Measurements from ENCODE around the gene ZCWPW2.

Gene ZCWPW2

DNA sequence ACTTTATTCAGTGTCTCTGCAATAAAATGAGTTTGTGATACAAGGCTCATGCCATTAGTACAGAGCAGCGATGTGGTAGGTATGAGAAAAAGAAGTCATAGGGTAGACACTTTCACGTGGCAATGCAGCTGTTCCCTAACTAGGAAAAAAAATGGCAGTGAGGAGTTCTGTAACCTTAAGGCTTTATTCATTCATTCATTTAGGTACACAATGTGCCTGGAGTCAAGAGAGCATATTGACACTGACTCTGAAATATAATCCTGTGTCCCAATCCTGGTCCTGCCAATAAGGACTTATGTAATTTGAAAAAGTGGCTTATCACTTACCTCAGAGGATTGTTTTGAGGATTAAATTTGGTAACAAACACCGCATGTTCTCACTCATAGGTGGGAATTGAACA, 173.1 kb downstream of the ZCWPW2 start:
- Histone ChIP-seq H3K14ac (ENCODE audit: low read length) (no peak overlapping the region), H3K27ac (ENCODE audit: low read depth, low read length) (no peak overlapping the region), H2BK120ac (ENCODE audit: insufficient read depth, low read length, poor library complexity) (no peak overlapping the region), H3K4me3 (ENCODE audit: low read depth, low read length) (no peak overlapping the region), H2AK5ac (ENCODE audit: low read length) (no peak overlapping the region), H3K9ac (ENCODE audit: low read length) (no peak overlapping the region), H4K8ac (ENCODE audit: low read depth, low read length) (no peak overlapping the region), H3K27me3 (ENCODE audit: insufficient read depth, low read length) (no peaks in the 10 kb centered on the region), H3K4ac (ENCODE audit: low read depth, low read length) (no peak overlapping the region), H3K79me1 (ENCODE audit: low read length) (no peaks in the 10 kb centered on the region), H2BK12ac (ENCODE audit: low read length) (no peak overlapping the region), H3K9me3 (ENCODE audit: insufficient read depth, low read depth, low read length) (no peaks in the 10 kb centered on the region), H3K23ac (ENCODE audit: low read length) (no peak overlapping the region), H4K91ac (ENCODE audit: low read depth, low read length) (no peak overlapping the region), H3K4me1 (ENCODE audit: control insufficient read depth in 1 of 2, insufficient read depth in 2 of 2, low read length in 2 of 2) (no peaks in the 10 kb centered on the region), H3K36me3 (ENCODE audit: control insufficient read depth in 1 of 2, insufficient read depth in 2 of 2, low read length in 2 of 2) (no peaks in the 10 kb centered on the region), H3K4me2 (ENCODE audit: low read length) (no peak overlapping the region), H3K79me2 (ENCODE audit: control insufficient read depth, insufficient read depth, low read length, poor library complexity) (no peaks in the 10 kb centered on the region), H2AFZ (ENCODE audit: insufficient read depth, low read length, poor library complexity) (no peak overlapping the region), H3K18ac (ENCODE audit: low read length) (no peak overlapping the region), H4K12ac (ENCODE audit: low read depth, low read length) (no peak overlapping the region), H2BK5ac (ENCODE audit: low read depth, low read length, poor library complexity) (no peak overlapping the region)
- whole genome bisulfite sequencing (ENCODE audit: extremely low coverage, insufficient coverage, insufficient read length) = no CpG with 5 or more reads among the region's 3 CpGs
- DNase-seq = no peak

DNA sequence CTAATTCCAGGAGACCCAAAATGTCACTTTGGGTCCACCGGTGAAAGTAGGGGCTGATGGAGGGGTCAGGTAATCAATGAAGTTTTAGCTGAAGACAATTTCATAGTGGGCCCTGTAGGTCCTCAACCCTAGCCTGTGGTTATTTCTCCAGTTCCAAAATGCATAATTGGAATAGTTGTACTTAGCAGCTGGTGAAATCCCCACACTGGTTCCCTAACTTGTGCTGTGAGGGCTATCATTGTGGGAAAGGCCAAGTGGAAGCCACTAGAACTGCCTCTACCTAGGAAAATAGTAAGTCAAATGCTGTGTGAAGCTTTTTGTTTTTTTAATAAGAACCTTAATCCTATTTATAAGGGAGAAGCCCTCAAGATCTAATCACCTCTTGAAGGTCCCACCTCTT, 193.8 kb downstream of the ZCWPW2 start:
- Histone ChIP-seq H4K91ac (ENCODE audit: low read depth, low read length) (no peak overlapping the region), H3K4me3 (ENCODE audit: low read depth, low read length) (no peak overlapping the region), H4K12ac (ENCODE audit: low read depth, low read length) (no peak overlapping the region), H3K27me3 (ENCODE audit: insufficient read depth, low read length) (no peaks in the 10 kb centered on the region), H3K27ac (ENCODE audit: low read depth, low read length) (no peak overlapping the region), H3K36me3 (ENCODE audit: control insufficient read depth in 1 of 2, insufficient read depth in 2 of 2, low read length in 2 of 2) (no peaks in the 10 kb centered on the region), H3K14ac (ENCODE audit: low read length) (no peak overlapping the region), H3K79me1 (ENCODE audit: low read length) (no peaks in the 10 kb centered on the region), H3K9ac (ENCODE audit: low read length) (no peak overlapping the region), H3K18ac (ENCODE audit: low read length) (no peak overlapping the region), H3K79me2 (ENCODE audit: control insufficient read depth, insufficient read depth, low read length, poor library complexity) (no peaks in the 10 kb centered on the region), H4K8ac (ENCODE audit: low read depth, low read length) (no peak overlapping the region), H3K9me3 (ENCODE audit: insufficient read depth, low read depth, low read length) (no peaks in the 10 kb centered on the region), H2BK120ac (ENCODE audit: insufficient read depth, low read length, poor library complexity) (no peak overlapping the region), H2AK5ac (ENCODE audit: low read length) (no peak overlapping the region), H2BK5ac (ENCODE audit: low read depth, low read length, poor library complexity) (no peak overlapping the region), H2AFZ (ENCODE audit: insufficient read depth, low read length, poor library complexity) (no peak overlapping the region), H3K4me1 (ENCODE audit: control insufficient read depth in 1 of 2, insufficient read depth in 2 of 2, low read length in 2 of 2) (no peaks in the 10 kb centered on the region), H3K4me2 (ENCODE audit: low read length) (no peak overlapping the region), H2BK12ac (ENCODE audit: low read length) (no peak overlapping the region), H3K23ac (ENCODE audit: low read length) (no peak overlapping the region), H3K4ac (ENCODE audit: low read depth, low read length) (no peak overlapping the region)
- no peak for DNase-seq
- WGBS (ENCODE audit: extremely low coverage, insufficient coverage, insufficient read length) = no CpG with 5 or more reads among the region's 1 CpG

DNA sequence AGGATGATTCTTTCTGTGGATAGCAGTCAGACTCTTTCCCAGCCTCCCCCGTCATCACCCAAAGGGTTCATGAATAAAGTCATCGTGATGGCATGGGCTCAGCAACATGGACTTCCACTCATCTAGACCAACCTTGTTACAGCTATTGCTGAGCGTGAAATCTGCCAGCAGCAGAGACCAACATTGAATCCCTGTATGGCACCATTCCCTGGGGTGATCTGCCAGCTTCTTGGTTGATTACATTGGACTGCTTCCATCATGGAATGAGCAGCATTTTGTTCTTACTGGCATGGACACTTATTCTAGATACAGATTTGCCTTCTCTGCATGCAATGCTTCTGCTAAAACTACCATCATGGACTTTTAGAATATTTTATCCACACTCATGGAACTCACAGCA, 195.7 kb downstream of the ZCWPW2 start:
- no peak overlapping the region for H4K8ac ChIP-seq (ENCODE audit: low read depth, low read length)
- H3K4me2 ChIP-seq (ENCODE audit: low read length) = no peak overlapping the region
- WGBS (ENCODE audit: extremely low coverage, insufficient coverage, insufficient read length) = no CpG with 5 or more reads among the region's 3 CpGs
- H3K79me1 ChIP-seq (ENCODE audit: low read length) = no peaks in the 10 kb centered on the region
- H4K12ac ChIP-seq (ENCODE audit: low read depth, low read length) = no peak overlapping the region
- H3K18ac ChIP-seq (ENCODE audit: low read length) = no peak overlapping the region
- no peak overlapping the region for H3K27ac ChIP-seq (ENCODE audit: low read depth, low read length)
- no peak overlapping the region for H3K9ac ChIP-seq (ENCODE audit: low read length)
- no peak overlapping the region for H3K23ac ChIP-seq (ENCODE audit: low read length)
- no peaks in the 10 kb centered on the region for H3K79me2 ChIP-seq (ENCODE audit: control insufficient read depth, insufficient read depth, low read length, poor library complexity)
- H3K4ac ChIP-seq (ENCODE audit: low read depth, low read length) = no peak overlapping the region
- no peak overlapping the region for H2AK5ac ChIP-seq (ENCODE audit: low read length)
- no peak overlapping the region for H2BK5ac ChIP-seq (ENCODE audit: low read depth, low read length, poor library complexity)
- H2AFZ ChIP-seq (ENCODE audit: insufficient read depth, low read length, poor library complexity) = no peak overlapping the region
- no peak for DNase-seq
- H3K9me3 ChIP-seq (ENCODE audit: insufficient read depth, low read depth, low read length) = no peaks in the 10 kb centered on the region
- H4K91ac ChIP-seq (ENCODE audit: low read depth, low read length) = no peak overlapping the region
- no peaks in the 10 kb centered on the region for H3K36me3 ChIP-seq (ENCODE audit: control insufficient read depth in 1 of 2, insufficient read depth in 2 of 2, low read length in 2 of 2)
- H3K27me3 ChIP-seq (ENCODE audit: insufficient read depth, low read length) = no peaks in the 10 kb centered on the region
- H2BK12ac ChIP-seq (ENCODE audit: low read length) = no peak overlapping the region
- H3K4me1 ChIP-seq (ENCODE audit: control insufficient read depth in 1 of 2, insufficient read depth in 2 of 2, low read length in 2 of 2) = no peaks in the 10 kb centered on the region
- H3K14ac ChIP-seq (ENCODE audit: low read length) = no peak overlapping the region
- H3K4me3 ChIP-seq (ENCODE audit: low read depth, low read length) = no peak overlapping the region
- no peak overlapping the region for H2BK120ac ChIP-seq (ENCODE audit: insufficient read depth, low read length, poor library complexity)

DNA sequence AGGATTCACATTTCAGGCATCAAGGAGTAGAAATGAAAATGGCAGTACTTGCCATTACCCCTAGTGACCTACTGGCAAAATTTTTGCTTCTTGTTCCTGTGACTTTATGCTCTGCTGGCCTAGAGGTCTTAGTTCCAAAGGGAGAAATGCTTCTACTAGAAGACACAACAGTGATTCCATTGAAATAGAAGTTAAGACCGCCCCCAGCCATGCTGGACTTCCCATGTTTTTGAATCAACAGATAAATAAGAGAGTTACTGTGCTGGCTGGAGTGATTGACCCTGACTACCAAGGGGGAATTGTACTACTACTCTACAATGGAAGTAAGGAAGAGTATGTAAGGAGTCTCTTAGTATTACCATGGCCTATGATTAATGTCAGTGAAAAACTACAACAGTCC, 196.3 kb downstream of the ZCWPW2 start:
- no peaks in the 10 kb centered on the region for H3K79me2 ChIP-seq (ENCODE audit: control insufficient read depth, insufficient read depth, low read length, poor library complexity)
- no peak overlapping the region for H4K91ac ChIP-seq (ENCODE audit: low read depth, low read length)
- WGBS (ENCODE audit: extremely low coverage, insufficient coverage, insufficient read length) = no CpG with 5 or more reads among the region's 1 CpG
- no peak for DNase-seq
- no peak overlapping the region for H3K14ac ChIP-seq (ENCODE audit: low read length)
- H2BK120ac ChIP-seq (ENCODE audit: insufficient read depth, low read length, poor library complexity) = no peak overlapping the region
- H3K4me2 ChIP-seq (ENCODE audit: low read length) = no peak overlapping the region
- H4K8ac ChIP-seq (ENCODE audit: low read depth, low read length) = no peak overlapping the region
- no peaks in the 10 kb centered on the region for H3K4me1 ChIP-seq (ENCODE audit: control insufficient read depth in 1 of 2, insufficient read depth in 2 of 2, low read length in 2 of 2)
- no peak overlapping the region for H3K4ac ChIP-seq (ENCODE audit: low read depth, low read length)
- no peaks in the 10 kb centered on the region for H3K9me3 ChIP-seq (ENCODE audit: insufficient read depth, low read depth, low read length)
- no peaks in the 10 kb centered on the region for H3K27me3 ChIP-seq (ENCODE audit: insufficient read depth, low read length)
- H3K18ac ChIP-seq (ENCODE audit: low read length) = no peak overlapping the region
- no peak overlapping the region for H2BK5ac ChIP-seq (ENCODE audit: low read depth, low read length, poor library complexity)
- no peaks in the 10 kb centered on the region for H3K79me1 ChIP-seq (ENCODE audit: low read length)
- no peak overlapping the region for H3K9ac ChIP-seq (ENCODE audit: low read length)
- H3K4me3 ChIP-seq (ENCODE audit: low read depth, low read length) = no peak overlapping the region
- no peak overlapping the region for H2AK5ac ChIP-seq (ENCODE audit: low read length)
- H3K23ac ChIP-seq (ENCODE audit: low read length) = no peak overlapping the region
- H4K12ac ChIP-seq (ENCODE audit: low read depth, low read length) = no peak overlapping the region
- H3K27ac ChIP-seq (ENCODE audit: low read depth, low read length) = no peak overlapping the region
- no peak overlapping the region for H2AFZ ChIP-seq (ENCODE audit: insufficient read depth, low read length, poor library complexity)
- H2BK12ac ChIP-seq (ENCODE audit: low read length) = no peak overlapping the region
- no peaks in the 10 kb centered on the region for H3K36me3 ChIP-seq (ENCODE audit: control insufficient read depth in 1 of 2, insufficient read depth in 2 of 2, low read length in 2 of 2)
